Activated effector memory CD4-positive, alpha-beta T cell treated with anti-CD3 and anti-CD28 coated beads, Interleukin-2, amount 50 U/mL, for 16 hours (primary cell): ENCODE results near the gene PIGU.
"Not testable (repeated sequence)": the region's sequence is repeated elsewhere in the genome, so short reads cannot be mapped to it uniquely, and the experiment has no call there.

Experiments used
- DNase-seq: peaks from one replicate; pipeline ENCODE4 v3.0.0-alpha.2; 2020

Gene PIGU, protein sequence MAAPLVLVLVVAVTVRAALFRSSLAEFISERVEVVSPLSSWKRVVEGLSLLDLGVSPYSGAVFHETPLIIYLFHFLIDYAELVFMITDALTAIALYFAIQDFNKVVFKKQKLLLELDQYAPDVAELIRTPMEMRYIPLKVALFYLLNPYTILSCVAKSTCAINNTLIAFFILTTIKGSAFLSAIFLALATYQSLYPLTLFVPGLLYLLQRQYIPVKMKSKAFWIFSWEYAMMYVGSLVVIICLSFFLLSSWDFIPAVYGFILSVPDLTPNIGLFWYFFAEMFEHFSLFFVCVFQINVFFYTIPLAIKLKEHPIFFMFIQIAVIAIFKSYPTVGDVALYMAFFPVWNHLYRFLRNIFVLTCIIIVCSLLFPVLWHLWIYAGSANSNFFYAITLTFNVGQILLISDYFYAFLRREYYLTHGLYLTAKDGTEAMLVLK

GRCh38 chr20:34676642-34677373 lies at the start of gene PIGU:
Gene PIGU, minus strand, starts transcription at chr20:34677092. Its CDS starts 7 bp downstream, at chr20:34677085.
- DNase-seq = peak; percentile 99

- no peak for DNase-seq
Measured at GRCh38 chr20:34724172-34724571, 47.3 kb upstream of the PIGU start.

GRCh38 chr20:34722560-34722959 lies 45.7 kb upstream of the PIGU start:
- not testable (repeated sequence) for DNase-seq

GRCh38 chr20:34720266-34720665 lies 43.4 kb upstream of the PIGU start:
- no peak for DNase-seq

GRCh38 chr20:34719242-34720017 lies 42.5 kb upstream of the PIGU start:
- DNase-seq = not testable (repeated sequence)

GRCh38 chr20:34717230-34718095 lies 40.6 kb upstream of the PIGU start:
- no peak for DNase-seq

- no peak for DNase-seq
Measured at GRCh38 chr20:34716921-34717229, 40.0 kb upstream of the PIGU start.

DNA sequence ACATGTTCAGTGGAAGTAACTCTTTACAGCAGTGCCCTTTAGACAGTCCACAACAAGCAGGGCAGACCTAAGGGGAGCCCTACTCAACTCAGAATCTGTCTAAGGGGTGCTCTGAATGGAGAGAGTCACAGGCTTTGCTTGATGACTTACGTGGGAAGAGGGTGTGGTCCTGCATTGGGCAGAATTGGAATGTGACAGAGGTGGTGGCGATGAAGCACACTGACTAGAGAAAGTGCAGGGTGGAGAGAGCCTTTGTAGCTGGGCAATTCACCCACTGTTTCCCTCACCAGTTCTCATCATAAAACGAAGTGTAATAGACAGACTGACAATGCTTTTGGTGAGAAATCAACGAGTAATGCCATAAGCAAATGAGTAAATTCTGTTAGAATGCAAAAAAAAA lies 38.5 kb upstream of the PIGU start:
- DNase-seq = no peak

DNA sequence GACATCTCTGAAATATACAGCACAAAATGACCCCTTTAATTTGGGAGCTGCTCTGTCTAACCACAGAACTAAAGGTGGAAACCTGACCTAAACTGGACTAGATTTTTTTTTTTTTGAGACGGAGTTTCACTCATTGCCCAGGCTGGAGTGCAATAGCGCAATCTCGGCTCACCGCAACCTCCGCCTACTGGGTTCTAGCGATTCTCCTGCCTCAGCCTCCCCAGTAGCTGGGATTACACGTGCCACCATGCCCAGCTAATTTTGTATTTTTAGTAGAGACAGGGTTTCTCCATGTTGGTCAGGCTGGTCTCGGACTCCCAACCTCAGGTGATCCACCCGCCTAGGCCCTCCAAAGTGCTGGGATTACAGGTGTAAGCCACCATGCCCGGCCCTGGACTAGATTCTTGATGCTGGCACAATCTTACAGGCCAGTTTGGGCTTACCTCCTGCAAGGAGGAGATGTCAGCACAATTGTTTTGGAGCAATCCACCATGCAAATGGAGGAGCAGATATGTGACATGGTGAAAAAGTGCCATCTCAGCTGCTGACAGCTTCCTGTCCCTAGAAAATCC lies 37.1 kb upstream of the PIGU start:
- DNase-seq = not testable (repeated sequence)

- no peak for DNase-seq
Measured at GRCh38 chr20:34713194-34713943, 36.5 kb upstream of the PIGU start.

GRCh38 chr20:34712525-34713192 lies 35.8 kb upstream of the PIGU start:
- no peak for DNase-seq

DNA sequence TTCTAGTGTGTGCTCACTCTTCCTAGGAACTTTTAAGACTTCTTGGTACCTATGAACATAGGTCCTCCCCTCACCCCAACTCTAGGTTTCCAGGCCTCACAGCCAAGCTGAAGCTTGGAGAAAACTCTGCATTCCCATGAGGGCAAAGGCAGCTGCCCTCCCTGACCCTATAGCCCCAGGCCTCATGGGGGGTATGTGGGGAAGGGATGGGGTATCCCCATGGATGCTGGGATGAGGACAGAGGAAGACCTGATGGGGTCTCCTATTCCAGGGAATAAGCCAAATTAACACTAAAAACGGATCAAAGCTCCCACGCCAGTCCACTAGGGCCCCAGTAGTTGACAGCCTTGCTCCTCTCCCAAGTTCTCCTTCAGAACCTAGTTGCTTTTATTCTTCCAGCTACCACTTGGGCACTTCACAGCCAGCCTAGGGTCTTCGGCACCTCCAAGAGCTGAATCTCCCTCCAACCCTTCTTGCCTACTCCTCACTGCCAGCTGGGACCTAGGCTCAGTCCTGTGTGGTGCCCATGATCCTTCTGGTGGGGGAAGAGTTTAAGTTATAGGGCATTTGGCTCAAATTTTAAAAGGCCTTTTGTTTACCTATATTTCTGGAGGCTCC lies 35.0 kb upstream of the PIGU start:
- no peak for DNase-seq

GRCh38 chr20:34710861-34711574 lies 34.1 kb upstream of the PIGU start:
- no peak for DNase-seq

DNA sequence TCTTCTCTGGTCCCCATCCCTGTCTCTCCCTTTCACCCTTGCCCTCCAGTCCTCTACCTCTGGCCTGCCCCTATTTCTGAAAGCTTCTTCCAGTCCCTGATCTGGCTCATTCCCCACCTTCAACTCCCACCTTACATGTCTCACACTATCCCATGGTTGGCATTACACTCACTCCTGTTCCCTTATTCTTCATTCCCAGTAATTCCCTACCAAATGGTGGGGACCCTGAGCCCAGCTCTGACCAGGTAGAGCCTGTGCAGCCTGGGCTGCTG lies 33.6 kb upstream of the PIGU start:
- DNase-seq = no peak

DNA sequence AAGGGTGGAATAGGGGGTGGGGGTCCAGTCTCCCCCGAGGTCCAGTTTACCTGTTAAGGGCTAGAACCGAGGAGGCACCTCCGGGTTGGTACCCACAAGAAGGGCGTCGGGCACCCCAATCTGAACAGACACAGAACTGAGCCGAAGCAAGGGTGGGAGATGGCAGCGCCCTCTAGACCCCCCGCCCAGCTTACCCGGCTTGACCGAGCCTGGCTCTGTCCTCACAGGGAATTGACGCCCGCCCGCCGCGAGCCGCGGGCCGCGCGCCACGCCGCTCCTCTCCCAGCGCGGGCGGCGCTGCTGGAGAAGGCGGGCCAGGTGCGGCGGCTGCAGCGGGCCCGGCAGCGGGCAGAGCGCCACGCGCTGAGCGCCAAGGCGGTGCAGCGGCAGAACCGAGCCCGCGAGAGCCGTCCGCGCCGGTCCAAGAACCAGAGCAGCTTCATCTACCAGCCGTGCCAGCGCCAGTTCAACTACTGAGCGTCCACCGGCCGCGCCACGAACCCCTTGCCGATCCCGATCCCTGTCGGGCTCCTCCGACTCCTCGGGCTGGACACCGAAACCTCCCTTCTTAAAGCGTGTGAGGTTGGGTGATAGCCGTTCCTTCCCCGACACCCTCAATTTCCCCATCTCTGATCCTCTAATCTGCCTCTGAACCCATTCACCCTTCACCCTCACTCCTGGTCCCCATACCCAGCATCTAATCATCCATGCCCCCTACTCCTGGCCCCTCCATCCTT lies 33.1 kb upstream of the PIGU start:
- DNase-seq = peak; percentile 89

- DNase-seq = peak; percentile 91
Measured at GRCh38 chr20:34709044-34709830, 32.3 kb upstream of the PIGU start.

DNA sequence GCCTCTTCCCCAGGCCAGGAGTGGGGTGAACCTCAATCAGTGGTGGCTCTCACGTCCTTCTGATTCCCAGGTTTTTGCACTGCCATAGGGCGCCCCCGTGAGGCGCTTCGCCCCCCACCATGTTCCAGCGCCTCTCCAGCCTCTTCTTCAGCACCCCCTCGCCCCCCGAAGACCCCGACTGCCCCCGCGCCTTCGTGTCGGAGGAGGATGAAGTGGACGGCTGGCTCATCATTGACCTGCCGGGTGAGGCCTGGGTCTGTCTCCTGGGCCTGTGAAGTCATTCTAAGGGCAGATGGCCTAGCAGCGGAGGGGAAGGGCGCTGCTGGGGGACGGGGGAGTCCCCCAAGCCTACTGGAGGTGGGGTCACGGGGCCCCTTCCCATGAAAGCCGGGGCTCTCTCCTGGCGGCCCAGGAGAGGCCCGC lies 31.7 kb upstream of the PIGU start:
- peak; percentile 84 for DNase-seq
